Neutrophil (primary cell): Measurements from ENCODE around the gene IRF4.

ENCODE experiments used
- H3K27ac ChIP-seq: fragments of 200-600 bp; sonication (generic); 2 replicates; pipeline ENCODE4 v1.5.1; 2016; ENCODE audit warnings: mild to moderate bottlenecking, moderate library complexity
- H3K27me3 ChIP-seq: fragments of 200-600 bp; sonication (generic); 2 replicates; pipeline ENCODE4 v1.6.0; 2016; ENCODE audit warnings: mild to moderate bottlenecking
- H3K36me3 ChIP-seq: fragments of 200-600 bp; sonication (generic); 2 replicates; pipeline ENCODE4 v1.5.1; 2017
- H3K4me1 ChIP-seq, 2 experiments: fragments of 200-600 bp in 1 of 2; sonication (generic) in 1 of 2; 1 replicate in 1 of 2; 2 replicates in 1 of 2; pipeline versions ENCODE4 v1.5.1 to v1.6.1; 2013 to 2016; ENCODE audit warnings: low read depth in 1 of 2, low read length in 1 of 2, mild to moderate bottlenecking in 1 of 2, moderate library complexity in 1 of 2; ENCODE audit not compliant: control insufficient read depth in 1 of 2, insufficient read depth in 1 of 2
- H3K4me3 ChIP-seq, 2 experiments: fragments of 200-600 bp in 1 of 2; sonication (generic) in 1 of 2; 1 replicate in 1 of 2; 2 replicates in 1 of 2; pipeline ENCODE4 v1.5.1; 2013 to 2016; ENCODE audit warnings: low read depth in 1 of 2, low read length in 1 of 2, mild to moderate bottlenecking in 1 of 2, moderate library complexity in 1 of 2
- H3K9me3 ChIP-seq: fragments of 200-600 bp; sonication (generic); 2 replicates; pipeline ENCODE4 v1.5.1; 2016
- TF ChIP-seq, protein P1 (sequence below): fragments of 200-600 bp; sonication (generic); IDR thresholded peaks from 2 replicates; pipeline ENCODE4 v1.5.1; 2016; ENCODE audit warnings: antibody characterized with exemption

The IRF4 gene

DNA sequence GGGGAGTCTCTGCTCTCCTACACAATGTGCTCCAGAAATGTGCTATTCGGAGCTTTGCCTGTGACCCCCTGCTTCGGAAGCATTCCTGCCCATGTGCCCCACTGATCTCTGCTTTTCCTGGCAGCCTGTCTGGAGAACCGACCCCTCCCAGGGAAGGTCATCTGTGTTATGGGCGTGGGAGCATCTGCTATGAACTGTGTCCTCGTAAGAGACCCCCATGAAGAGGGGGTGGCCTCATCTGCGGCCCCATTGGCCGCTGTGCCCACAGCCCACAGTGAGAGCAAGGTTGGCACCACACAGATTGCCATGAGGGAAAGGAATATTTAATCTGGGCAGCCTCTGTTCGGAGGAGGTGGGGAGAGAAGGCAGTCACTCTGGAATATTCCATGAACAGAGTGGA, 32.7 kb upstream of the IRF4 start:
- H3K4me3 ChIP-seq: no peak overlapping the region
- H3K27me3 ChIP-seq: no peaks in the 10 kb centered on the region
- no peaks in the 10 kb centered on the region for H3K9me3 ChIP-seq
- TF ChIP-seq, protein P1, sequence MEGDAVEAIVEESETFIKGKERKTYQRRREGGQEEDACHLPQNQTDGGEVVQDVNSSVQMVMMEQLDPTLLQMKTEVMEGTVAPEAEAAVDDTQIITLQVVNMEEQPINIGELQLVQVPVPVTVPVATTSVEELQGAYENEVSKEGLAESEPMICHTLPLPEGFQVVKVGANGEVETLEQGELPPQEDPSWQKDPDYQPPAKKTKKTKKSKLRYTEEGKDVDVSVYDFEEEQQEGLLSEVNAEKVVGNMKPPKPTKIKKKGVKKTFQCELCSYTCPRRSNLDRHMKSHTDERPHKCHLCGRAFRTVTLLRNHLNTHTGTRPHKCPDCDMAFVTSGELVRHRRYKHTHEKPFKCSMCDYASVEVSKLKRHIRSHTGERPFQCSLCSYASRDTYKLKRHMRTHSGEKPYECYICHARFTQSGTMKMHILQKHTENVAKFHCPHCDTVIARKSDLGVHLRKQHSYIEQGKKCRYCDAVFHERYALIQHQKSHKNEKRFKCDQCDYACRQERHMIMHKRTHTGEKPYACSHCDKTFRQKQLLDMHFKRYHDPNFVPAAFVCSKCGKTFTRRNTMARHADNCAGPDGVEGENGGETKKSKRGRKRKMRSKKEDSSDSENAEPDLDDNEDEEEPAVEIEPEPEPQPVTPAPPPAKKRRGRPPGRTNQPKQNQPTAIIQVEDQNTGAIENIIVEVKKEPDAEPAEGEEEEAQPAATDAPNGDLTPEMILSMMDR: no peak
- H3K4me1 ChIP-seq: no peaks in the 10 kb centered on the region
- no peak overlapping the region for H3K27ac ChIP-seq
- no peaks in the 10 kb centered on the region for H3K36me3 ChIP-seq

DNA sequence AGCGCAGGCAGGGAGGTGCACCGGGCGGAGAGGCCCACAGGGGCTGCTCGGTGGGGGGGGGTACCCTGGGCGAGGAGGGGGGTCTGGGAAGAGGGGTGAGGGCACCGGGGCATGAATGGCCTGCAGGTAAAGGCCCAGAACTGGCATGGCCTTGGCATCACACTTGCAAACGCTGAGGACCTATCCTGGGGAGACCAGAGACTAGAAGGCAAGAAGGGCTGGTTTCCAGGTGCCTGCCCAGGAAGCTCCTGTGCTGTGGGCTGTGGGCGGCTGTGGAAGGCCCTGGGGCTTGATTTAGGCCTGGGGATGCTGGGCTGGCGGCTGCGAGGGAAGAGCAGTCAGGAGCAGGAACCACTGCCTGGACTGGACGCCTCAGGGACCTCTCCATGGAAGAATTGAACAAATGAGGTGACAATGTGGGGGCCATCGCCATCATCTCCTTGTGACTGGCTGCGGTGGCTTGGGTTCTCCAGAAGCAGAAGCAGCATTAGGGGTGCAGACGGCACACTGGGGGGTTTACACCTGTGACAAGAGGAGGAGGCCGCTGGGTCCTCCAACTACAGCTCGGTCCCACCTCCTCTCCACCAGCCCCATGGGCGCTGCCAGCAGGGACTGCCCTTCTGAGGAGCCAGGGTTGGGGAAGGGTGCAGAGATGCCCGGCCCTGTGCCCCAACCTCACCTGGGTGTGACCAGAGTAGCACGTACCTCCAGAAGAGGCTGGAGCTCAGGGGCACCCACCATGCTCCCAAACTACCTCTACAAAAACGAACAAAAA, 32.1 kb upstream of the IRF4 start:
- Histone ChIP-seq H3K9me3 (no peaks in the 10 kb centered on the region), H3K4me1 (no peaks in the 10 kb centered on the region), H3K4me3 (no peak overlapping the region), H3K36me3 (no peaks in the 10 kb centered on the region), H3K27me3 (no peaks in the 10 kb centered on the region), H3K27ac (no peak overlapping the region)
- TF ChIP-seq, protein P1: no peak

DNA sequence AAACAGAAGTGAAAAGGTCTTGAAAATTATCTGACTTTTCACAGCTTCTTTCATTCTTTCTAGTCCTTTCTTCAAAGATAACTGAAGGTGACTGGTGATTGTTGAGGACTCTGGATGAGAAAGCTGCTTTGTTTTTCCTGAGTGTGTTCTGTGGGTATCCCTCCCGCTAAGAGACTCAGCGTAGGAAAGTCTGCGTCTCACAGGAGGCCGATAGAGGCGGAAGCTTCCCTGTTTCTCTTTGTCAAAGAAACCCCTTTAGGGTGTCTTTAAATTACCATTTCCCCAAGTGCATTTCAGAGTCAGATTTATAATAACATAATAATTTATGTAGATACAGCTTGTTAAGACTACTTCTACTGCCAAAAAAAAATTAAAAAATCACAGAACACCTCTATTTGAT, 31.2 kb upstream of the IRF4 start:
- Histone ChIP-seq H3K4me3 (no peak overlapping the region), H3K27me3 (no peaks in the 10 kb centered on the region), H3K36me3 (no peaks in the 10 kb centered on the region), H3K9me3 (no peaks in the 10 kb centered on the region), H3K27ac (no peak overlapping the region), H3K4me1 (no peaks in the 10 kb centered on the region)
- TF ChIP-seq, protein P1: no peak

DNA sequence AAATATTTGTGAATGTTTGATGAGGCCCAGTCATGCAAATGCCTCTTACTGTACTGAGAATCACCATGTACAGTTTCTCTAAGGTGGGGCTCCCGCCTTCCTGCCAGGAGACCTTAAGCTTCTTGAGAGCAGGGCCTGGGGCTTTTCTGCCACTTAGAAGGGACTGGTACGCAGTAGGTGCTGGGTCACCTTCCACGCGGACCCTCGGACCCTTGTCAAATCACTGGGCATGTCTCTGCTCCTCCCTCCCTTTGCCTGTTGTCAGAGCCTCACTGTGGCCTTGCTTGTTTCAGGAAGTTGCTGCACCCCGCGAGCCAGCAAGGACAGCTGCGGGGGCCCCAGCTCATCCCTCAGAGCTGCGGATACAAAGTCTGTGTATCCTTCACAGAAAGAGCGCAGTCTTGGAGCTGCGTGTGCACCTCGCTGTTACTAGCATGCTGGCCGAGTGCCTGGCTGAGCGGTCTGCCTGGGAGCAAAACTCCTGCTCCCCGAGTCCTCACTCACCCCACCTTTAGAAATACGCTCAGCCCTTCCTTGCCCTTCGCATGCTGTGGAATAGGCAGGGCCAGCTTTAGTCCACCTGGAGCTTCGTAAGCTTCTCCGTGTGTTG, 30.7 kb upstream of the IRF4 start:
- TF ChIP-seq, protein P1: no peak
- Histone ChIP-seq H3K36me3 (no peaks in the 10 kb centered on the region), H3K4me3 (no peak overlapping the region), H3K4me1 (no peaks in the 10 kb centered on the region), H3K27me3 (no peaks in the 10 kb centered on the region), H3K27ac (no peak overlapping the region), H3K9me3 (no peaks in the 10 kb centered on the region)

DNA sequence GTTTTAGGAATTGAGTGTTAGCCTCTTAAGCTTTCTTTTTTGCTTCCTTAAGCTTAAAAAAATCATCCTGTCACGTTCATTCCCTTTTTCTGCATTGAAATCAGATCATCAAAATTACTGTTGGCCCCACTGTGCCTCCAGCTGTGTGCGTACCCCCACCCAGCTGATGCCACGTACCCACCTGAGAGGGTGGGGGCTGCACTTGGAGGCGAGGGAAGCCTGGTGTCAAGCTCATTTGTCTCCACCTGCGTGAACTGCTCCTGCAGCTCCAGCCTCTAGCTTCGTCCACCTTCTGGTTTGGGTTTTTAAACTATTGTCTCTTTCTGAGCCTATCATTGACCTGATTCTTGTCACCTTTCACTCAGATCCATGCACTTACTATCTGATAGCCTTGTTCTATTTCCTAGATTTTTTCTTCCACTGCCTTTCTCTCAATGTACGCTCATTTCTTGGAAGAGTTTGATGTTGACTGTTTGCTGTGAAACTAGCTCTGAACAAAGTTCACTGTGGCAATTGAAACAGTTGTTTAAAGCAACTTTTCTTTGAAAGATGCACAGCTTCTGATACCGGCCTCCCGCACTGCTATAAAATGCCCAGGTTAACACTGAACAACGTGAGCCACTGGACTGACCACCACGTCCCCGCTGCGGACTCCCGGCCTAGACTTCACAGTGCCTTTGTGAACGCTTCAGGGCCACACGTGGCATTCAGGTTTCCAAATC, 30.0 kb upstream of the IRF4 start:
- TF ChIP-seq, protein P1: no peak
- H3K36me3 ChIP-seq: no peaks in the 10 kb centered on the region
- no peaks in the 10 kb centered on the region for H3K27me3 ChIP-seq
- H3K4me3 ChIP-seq: no peak overlapping the region
- H3K4me1 ChIP-seq: no peaks in the 10 kb centered on the region
- no peak overlapping the region for H3K27ac ChIP-seq
- H3K9me3 ChIP-seq: no peaks in the 10 kb centered on the region
